Retinal pigment epithelial cell (primary cell): ENCODE measurements around the gene TMEM176A.
"Not testable (repeated sequence)": the region's sequence is repeated elsewhere in the genome, so short reads cannot be mapped to it uniquely, and the experiment has no call there.

Source experiments
- DNase-seq: peaks from one replicate; pipeline ENCODE4 v3.0.0-alpha.2; 2010; ENCODE audit warnings: low read depth
- H3K4me3 ChIP-seq: 2 replicates; pipeline ENCODE4 v1.5.1; 2011; ENCODE audit warnings: mild to moderate bottlenecking, low read length, control low read depth, moderate library complexity
- TF ChIP-seq, protein P1 (sequence below): conservative IDR thresholded peaks from 2 replicates; pipeline ENCODE4 v1.5.1; 2011; ENCODE audit warnings: low read depth, low read length, control low read depth, inconsistent platforms

Gene TMEM176A

DNA sequence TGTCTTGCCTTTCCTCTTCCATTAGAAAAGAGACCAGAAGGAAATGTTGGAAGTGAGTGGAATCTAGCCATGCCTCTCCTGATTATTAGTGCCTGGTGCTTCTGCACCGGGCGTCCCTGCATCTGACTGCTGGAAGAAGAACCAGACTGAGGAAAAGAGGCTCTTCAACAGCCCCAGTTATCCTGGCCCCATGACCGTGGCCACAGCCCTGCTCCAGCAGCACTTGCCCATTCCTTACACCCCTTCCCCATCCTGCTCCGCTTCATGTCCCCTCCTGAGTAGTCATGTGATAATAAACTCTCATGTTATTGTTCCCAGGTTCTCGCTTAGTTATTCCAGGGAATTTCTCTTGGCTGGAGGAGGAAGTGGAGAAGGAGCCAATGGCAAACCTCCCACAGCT, 4.2 kb downstream of the TMEM176A start:
- DNase-seq, result no peak
- TF ChIP-seq, protein P1, sequence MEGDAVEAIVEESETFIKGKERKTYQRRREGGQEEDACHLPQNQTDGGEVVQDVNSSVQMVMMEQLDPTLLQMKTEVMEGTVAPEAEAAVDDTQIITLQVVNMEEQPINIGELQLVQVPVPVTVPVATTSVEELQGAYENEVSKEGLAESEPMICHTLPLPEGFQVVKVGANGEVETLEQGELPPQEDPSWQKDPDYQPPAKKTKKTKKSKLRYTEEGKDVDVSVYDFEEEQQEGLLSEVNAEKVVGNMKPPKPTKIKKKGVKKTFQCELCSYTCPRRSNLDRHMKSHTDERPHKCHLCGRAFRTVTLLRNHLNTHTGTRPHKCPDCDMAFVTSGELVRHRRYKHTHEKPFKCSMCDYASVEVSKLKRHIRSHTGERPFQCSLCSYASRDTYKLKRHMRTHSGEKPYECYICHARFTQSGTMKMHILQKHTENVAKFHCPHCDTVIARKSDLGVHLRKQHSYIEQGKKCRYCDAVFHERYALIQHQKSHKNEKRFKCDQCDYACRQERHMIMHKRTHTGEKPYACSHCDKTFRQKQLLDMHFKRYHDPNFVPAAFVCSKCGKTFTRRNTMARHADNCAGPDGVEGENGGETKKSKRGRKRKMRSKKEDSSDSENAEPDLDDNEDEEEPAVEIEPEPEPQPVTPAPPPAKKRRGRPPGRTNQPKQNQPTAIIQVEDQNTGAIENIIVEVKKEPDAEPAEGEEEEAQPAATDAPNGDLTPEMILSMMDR, result no peak
- no peak overlapping the region for H3K4me3 ChIP-seq

DNA sequence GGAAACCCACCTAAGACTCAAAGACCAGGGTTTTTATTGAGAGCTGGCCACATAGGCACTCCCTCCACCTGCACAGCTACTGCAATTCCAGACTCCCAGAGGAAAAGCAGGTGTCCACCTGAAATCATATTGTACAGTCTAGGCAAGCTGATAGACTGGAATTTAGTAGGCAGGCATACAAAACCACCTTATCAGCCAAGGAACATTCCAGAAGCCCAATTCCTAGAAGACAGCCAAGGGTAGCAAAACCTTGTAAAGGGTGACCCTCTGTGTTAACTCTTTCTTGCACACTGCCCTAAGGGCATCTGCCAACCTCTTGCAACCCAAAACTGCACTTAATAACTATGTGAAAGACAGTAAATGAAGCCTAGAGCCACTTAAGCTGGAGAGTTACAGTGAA, 5.3 kb downstream of the TMEM176A start:
- TF ChIP-seq, protein P1, result no peak
- no peak overlapping the region for H3K4me3 ChIP-seq

DNA sequence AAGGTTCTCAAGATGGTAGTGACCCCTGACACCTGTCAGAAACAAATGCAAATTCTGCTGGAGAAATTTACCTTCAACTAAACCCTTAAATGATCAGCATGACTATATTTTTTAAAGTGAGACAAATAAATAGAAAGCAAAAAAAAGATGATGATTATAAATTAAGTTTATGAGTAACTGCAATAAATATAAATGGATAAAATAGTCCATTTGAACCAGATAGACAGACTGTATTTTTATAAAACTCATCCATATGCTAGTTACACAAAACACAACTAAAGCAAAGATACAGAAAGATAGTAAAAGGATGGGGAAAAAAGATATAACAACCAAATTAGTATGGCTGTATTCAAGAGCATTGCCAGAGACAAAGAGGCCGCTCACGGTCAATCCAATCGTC, 5.9 kb downstream of the TMEM176A start:
- no peak overlapping the region for H3K4me3 ChIP-seq
- TF ChIP-seq, protein P1, result no peak
- DNase-seq, result no peak

More for the DNA sequence above, 5.3 kb downstream of the TMEM176A start:
- DNase-seq, result no peak

DNA sequence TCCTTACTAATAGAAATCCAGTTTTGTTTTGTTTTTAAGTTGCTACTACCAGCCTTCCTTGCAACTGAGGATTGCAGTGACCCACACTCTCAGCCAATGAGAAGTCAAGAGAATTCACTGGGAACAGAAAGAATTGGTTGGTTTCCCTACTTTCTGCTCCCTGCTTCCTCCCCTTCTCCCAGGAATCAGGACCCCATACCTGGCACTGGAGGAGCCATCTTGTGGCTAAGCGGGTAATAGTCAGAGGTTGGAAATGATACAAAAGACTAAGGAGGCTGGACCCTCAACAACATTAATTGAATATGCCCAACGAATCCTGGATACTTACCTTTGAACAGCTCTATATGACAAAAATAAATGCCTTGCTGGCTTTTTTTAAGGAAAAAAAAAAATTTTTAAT, 6.3 kb downstream of the TMEM176A start:
- no peak overlapping the region for H3K4me3 ChIP-seq
- no peak for DNase-seq
- TF ChIP-seq, protein P1, result peak; percentile 16

DNA sequence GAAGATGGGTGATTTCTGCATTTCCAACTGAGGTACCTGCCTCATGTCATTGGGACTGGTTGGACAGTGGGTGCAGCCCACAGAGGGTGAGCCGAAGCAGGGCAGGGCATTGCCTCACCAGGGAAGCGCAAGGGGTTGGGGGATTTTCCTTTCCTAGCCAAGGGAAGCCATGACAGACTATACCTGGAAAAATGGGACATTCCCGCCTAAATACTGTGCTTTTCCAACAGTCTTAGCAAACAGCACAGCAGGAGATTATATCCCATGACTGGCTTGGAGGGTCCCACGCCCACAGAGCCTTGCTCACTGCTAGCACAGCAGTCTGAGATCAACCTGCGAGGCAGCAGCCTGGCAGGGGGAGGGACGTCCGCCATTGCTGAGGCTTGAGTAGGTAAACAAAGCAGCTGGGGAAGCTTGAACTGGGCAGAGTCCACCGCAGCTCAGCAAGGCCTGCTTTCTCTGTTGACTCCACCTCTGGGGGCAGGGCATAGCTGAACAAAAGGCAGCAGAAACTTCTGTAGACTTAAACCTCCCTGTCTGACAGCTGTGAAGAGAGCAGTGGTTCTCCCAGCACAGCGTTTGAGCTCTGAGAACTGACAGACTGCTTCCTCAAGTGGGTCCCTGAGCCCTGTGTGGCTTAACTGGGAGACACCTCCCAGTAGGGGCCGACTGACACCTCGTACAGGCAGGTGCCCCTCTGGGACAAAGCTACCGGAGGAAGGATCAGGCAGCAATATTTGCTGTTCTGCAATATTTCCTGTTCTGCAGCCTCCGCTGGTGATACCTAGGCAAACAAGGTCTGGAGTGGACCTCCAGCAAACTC, 7.3 kb downstream of the TMEM176A start:
- not testable (repeated sequence) for DNase-seq, H3K4me3 ChIP-seq

DNA sequence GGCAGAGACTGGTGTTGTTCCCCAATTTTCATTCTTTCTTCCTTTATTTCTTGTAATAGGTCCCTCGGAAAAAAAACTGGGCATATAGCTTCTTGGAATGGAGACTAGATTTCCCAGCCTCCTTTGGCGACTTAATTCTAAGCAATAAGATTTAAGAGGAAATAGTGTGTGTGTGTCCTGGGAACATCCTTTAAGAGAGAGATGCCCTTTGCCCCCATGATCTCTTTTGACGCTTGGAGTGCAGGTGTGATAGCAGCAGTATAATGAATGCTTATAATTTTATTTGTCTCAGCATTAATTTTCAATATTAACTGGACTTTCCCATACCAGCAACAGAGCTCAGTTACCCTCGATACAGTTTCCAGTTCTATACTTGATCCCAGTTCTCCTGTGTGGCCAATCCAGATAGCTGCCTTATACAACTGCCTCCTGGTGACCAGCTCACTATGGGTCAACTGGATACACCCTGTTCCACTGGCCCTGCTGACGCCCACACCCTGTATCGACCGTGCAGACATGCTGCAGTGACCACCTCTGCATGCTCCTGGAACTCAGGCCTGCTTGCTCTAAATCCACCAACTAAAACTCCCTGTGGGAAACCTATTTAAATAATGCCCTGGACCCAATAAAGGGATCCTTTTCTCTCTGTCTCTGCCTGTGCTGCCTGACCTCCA, 13.9 kb downstream of the TMEM176A start:
- no peak overlapping the region for H3K4me3 ChIP-seq
- TF ChIP-seq, protein P1, result no peak
- no peak for DNase-seq

DNA sequence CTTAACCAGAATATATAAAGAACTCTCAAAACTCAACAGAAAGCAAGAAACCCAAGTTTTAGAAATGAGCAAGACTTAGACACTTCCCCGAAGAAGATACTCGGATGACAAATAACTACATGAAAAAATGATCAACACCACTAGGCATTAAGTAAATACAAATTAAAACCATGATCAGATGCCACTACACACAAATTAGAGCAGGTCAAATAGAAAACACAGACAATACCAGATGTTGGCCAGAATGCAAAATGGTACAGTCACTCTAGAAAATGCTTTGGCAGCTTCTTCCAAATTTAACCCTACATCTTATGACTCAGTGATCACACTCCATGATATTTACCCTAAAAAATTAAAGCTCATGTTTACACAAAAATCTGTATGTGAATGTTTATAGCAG, 18.4 kb downstream of the TMEM176A start:
- H3K4me3 ChIP-seq, result no peak overlapping the region
- DNase-seq, result no peak
- TF ChIP-seq, protein P1, result no peak
